Activated gamma-delta T cell treated with anti-CD3 and anti-CD28 coated beads, Interleukin-2, amount 50 U/mL, for 16 hours (primary cell): Measurements from ENCODE around the gene EPS8L1.
"Not testable (repeated sequence)": the region's sequence is repeated elsewhere in the genome, so short reads cannot be mapped to it uniquely, and the experiment has no call there.

ENCODE experiments used
- DNase-seq: peaks from one replicate; pipeline ENCODE4 v3.0.0-alpha.2; 2020; ENCODE audit warnings: low read depth

Gene EPS8L1

GRCh38 chr19:55075371-55075998 is at the start of gene EPS8L1:
EPS8L1 (plus strand) TSS chr19:55075869; CDS start chr19:55076445, 576 bp downstream.
- no peak for DNase-seq

- not testable (repeated sequence) for DNase-seq
Observed at GRCh38 chr19:55027140-55027471, 48.6 kb upstream of the EPS8L1 start.

- DNase-seq = no peak
Observed at GRCh38 chr19:55027472-55028337, 48.0 kb upstream of the EPS8L1 start.

GRCh38 chr19:55028757-55029156 is 46.9 kb upstream of the EPS8L1 start:
- DNase-seq = no peak

- no peak for DNase-seq
Observed at GRCh38 chr19:55031178-55031577, 44.5 kb upstream of the EPS8L1 start.

GRCh38 chr19:55032170-55032800 is 43.4 kb upstream of the EPS8L1 start:
- DNase-seq = no peak

GRCh38 chr19:55032976-55033643 is 42.6 kb upstream of the EPS8L1 start:
- DNase-seq = not testable (repeated sequence)

GRCh38 chr19:55034751-55035150 is 40.9 kb upstream of the EPS8L1 start:
- no peak for DNase-seq

GRCh38 chr19:55036058-55036457 is 39.6 kb upstream of the EPS8L1 start:
- DNase-seq = no peak

- not testable (repeated sequence) for DNase-seq
Observed at GRCh38 chr19:55037603-55038002, 38.1 kb upstream of the EPS8L1 start.

GRCh38 chr19:55040654-55041053 is 35.0 kb upstream of the EPS8L1 start:
- DNase-seq = not testable (repeated sequence)

GRCh38 chr19:55041244-55041626 is 34.4 kb upstream of the EPS8L1 start:
- no peak for DNase-seq

GRCh38 chr19:55041627-55042343 is 33.9 kb upstream of the EPS8L1 start:
- no peak for DNase-seq

- no peak for DNase-seq
Observed at GRCh38 chr19:55042344-55042678, 33.4 kb upstream of the EPS8L1 start.

- no peak for DNase-seq
Observed at GRCh38 chr19:55042688-55043087, 33.0 kb upstream of the EPS8L1 start.

- no peak for DNase-seq
Observed at GRCh38 chr19:55044286-55044685, 31.4 kb upstream of the EPS8L1 start.

GRCh38 chr19:55044771-55045716 is 30.6 kb upstream of the EPS8L1 start:
- DNase-seq = no peak

- no peak for DNase-seq
Observed at GRCh38 chr19:55046975-55047622, 28.6 kb upstream of the EPS8L1 start.

GRCh38 chr19:55047951-55048350 is 27.7 kb upstream of the EPS8L1 start:
- no peak for DNase-seq

- no peak for DNase-seq
Observed at GRCh38 chr19:55048446-55048845, 27.2 kb upstream of the EPS8L1 start.
